SIG-M5 (cell line): Measurements from ENCODE around the gene METTL13.
"Not testable (repeated sequence)": the region's sequence is repeated elsewhere in the genome, so short reads cannot be mapped to it uniquely, and the experiment has no call there.

Experiments used
- DNase-seq: peaks from one replicate; lab custom pipeline; 2025; lab: John Stamatoyannopoulos, UW

The METTL13 gene

DNA sequence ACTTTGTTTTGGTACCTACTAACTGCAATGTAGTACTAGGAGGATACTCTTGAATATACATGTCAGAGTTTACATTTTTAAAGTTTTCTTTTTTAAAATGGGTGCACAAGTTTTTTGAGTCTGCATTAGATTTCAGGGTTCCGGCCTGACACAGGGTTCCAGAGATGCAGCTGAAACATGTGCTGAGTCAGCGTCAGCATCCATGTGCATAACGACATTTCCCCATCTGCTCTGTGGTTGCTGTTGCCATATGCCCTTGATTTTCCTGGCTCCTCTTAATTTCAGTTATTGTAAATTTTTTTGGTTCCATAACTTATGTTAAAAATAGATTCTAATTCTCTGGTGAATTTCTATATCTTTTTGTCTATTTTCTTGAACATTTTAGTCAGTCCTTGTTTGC is 12.3 kb upstream of the METTL13 start:
- no peak for DNase-seq

- no peak for DNase-seq
These were observed 11.7 kb upstream of the METTL13 start for GRCh38 chr1:171769754-171770153.

DNA sequence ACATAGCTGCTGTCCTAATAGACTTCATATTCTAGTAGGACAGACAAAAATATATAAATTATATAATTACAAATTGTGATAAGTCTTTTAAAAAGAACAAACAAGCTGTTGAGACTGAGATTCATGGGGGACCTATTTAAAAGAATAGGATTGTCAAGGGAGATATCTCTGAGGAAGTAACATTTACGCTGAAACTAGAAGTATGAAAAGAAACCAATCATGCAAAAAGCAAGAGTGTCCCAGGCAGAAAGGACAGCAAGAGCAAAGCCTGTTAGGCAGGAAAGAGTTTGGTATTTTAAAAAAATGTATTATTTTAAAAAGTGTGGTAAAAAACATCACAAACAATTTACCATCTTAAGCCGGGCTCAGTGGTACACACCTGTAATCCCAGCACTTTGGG is 9.1 kb upstream of the METTL13 start:
- no peak for DNase-seq

GRCh38 chr1:171780583-171781175 is 781 bp upstream of the METTL13 start:
- no peak for DNase-seq

GRCh38 chr1:171783816-171784530 is 2.5 kb downstream of the METTL13 start:
- no peak for DNase-seq

GRCh38 chr1:171784784-171785183 is 3.3 kb downstream of the METTL13 start:
- no peak for DNase-seq

DNA sequence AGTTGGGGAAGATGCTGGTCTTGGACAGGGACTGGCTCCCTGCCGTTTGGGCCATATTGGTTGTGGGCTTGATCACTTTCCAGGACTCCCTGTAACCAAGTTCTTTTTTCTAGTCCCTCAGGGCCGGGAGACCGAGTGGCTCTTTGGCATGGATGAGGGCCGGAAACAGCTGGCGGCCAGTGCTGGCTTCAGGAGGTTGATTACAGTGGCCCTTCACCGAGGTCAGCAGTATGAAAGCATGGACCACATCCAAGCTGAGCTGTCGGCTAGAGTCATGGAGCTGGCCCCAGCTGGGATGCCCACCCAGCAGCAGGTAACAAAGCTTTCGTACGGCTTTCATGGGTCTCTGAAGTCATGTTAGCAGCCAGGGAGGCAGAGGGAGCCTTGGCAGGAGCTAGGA is 4.3 kb downstream of the METTL13 start:
- no peak for DNase-seq

DNA sequence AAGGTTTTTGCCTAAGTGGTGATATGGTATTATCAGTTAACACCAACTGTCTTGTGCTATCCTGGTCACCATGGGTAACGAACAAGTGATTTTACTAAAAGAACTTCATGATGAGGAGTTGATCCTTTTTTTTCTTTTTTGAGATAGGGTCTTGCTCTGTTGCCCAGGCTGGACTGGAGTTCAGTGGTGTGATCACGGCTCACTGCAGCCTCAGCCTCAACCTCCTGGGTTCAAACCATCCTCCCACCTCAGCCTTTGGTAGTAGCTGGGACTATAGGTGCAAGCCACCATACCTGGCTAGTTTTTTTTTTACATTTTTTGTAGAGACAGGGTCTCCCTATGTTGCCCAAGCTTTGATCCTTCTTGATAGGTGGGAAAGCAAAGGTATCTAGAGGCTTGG is 5.1 kb downstream of the METTL13 start:
- DNase-seq = no peak

DNA sequence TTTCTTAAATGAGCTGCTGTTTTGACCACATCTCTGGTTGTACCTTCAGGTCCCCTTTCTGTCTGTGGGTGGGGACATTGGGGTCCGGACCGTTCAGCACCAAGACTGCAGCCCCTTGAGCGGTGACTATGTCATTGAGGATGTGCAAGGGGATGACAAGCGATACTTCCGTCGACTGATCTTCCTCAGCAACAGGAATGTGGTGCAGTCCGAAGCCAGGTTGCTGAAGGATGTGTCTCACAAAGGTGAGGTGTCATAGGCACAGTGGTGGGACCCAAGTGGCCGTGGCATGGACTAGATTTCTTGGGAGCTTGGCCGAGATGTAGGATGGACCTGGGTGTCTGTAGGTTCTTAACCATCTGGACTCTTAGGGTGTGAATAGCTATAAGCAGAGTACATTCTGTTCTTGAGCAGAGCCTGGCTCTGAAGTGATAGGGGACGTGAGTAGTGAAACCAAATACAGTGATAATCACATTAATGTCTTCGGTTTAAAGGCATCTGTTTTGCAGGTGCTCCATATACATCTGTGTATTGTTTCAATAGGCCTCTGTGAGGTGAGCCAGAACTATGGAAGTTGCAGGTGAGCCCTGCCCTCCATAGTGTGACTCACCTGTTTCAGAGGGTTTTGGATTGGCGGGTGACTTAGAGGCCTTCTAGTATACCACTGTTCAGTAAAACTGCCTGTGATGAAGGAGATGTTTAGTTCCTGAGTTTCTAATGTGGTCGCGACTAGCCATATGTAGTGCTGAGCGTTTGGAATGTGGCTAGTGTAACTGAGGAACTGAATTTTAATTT is 6.4 kb downstream of the METTL13 start:
- no peak for DNase-seq

GRCh38 chr1:171788696-171789095 is 7.2 kb downstream of the METTL13 start:
- no peak for DNase-seq

DNA sequence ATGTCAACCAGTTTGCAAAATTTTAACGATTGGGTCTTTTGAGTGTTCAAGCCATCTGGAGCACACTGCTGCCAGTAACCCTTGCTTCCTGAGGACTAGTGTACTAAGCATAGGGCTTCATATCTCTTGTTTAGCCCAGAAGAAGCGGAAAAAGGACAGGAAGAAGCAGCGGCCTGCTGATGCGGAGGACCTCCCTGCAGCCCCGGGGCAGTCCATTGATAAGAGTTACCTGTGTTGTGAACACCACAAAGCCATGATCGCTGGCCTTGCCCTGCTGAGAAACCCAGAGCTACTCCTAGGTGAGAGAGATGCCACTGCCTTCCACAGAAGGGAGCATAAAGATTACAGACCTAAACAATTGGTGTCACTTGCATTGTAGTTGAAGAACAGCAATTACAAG is 8.9 kb downstream of the METTL13 start:
- no peak for DNase-seq

DNA sequence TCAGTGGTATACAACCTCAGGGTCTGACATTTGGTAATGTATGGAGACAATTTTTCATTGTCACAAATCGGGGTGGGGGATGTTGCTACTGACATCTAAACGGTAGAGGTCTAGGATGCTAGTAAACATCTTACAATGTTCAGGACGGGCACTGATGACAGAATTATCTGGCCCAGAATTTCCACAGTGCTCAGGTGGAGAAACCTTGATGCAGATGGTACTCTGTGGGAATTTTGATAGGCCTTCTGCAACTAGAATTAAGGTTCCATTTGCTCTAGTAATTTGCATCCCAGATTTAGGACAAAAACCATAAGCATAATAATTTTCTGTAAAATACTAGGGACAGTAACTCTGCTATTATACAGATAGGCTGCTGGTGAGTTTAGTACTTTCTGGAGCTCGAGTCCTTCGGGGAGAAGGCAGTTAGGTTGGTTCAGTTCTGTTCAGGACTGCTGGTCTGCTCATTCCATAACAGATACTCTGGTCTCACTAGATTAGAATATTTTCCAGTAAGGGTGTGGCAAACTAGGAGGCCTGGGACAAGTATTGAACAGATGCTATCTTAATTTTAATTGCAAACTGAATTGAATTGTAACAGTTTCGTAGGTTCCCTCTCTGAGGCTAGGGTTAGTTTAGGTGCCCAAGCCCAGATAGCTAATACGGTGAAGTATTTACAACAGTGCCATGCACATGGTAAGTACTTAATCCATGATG is 11.4 kb downstream of the METTL13 start:
- DNase-seq = no peak

GRCh38 chr1:171793636-171794035 is 12.2 kb downstream of the METTL13 start:
- DNase-seq = no peak

- no peak for DNase-seq
These were observed 12.6 kb downstream of the METTL13 start for GRCh38 chr1:171794085-171794484.

DNA sequence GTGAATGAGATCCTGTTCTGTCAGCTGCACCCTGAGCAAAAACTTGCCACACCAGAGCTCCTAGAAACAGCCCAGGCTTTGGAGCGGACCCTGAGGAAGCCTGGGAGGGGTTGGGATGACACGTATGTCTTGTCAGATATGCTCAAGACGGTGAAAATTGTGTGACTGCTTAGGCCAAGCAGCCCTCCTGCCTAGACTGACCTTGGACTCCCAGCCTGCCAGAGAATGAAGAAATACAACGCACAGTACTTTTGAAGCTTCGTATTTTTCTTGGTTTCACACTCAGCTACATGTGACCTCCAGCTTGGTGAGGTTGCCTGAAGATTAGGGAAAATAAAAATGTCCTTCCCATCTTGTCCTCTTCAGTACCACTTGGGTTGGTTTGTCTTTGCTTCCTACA is 15.1 kb downstream of the METTL13 start:
- DNase-seq = no peak

DNA sequence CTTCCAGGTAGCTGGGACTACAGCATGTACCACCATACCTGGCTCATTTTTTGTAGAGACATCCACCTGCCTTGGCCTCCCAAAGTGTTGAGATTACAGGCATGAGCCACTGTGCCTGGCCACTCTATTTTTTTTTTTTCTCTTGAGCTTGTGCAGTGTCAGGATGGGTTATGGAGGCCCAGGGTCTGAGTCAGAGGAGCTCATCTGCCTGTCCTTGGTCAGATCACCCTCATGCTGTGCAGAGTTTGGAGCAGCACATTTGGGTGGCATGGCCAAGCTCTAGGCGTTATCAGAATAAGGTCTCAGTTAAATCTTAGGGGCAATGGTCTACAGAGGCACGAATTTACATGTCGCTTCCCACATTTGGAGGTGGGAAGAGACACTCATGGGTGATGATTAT is 16.9 kb downstream of the METTL13 start:
- DNase-seq = no peak

DNA sequence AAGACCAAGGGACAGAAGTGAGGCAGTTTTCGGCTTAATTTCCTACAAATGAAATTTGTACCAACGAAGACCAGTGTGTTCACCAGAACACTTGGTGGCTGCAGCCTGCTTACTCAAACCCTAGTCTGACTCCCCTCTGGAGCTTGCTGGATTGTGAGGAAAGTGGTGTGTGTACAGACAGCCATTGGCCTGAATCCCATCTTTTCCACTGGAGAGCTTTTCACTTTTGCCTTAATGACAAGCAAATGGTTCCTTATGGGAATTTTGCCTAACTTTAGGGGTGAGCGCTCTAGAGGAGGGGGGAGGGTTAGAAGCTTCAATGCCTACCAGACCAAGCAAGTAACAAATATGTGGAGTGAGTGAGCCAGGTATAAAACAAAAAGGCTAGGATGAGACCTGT is 17.3 kb downstream of the METTL13 start:
- DNase-seq = no peak

GRCh38 chr1:171799166-171799565 is 17.7 kb downstream of the METTL13 start:
- no peak for DNase-seq

GRCh38 chr1:171799698-171800097 is 18.2 kb downstream of the METTL13 start:
- not testable (repeated sequence) for DNase-seq

- no peak for DNase-seq
These were observed 18.9 kb downstream of the METTL13 start for GRCh38 chr1:171800342-171800741.

DNA sequence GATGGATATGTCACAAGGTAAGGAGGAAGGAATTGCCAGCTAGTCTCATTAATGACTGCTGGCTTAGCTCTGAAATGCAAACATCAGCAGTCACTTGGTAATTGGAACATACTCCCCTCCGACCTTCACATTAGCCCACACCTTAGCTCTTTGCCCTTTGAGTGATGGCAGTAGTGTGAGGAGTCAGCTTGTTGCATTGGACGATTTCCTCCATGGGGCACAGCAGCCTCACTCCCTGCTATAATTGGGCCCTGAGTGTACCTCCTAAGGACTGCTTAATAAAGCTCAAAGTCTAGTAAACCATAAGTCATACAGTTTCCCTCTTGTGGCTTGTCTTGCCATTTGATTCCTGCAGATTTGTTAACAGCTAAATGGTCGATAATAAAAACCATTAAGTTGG is 19.4 kb downstream of the METTL13 start:
- no peak for DNase-seq

GRCh38 chr1:171801487-171801891 is 20.0 kb downstream of the METTL13 start:
- no peak for DNase-seq

DNA sequence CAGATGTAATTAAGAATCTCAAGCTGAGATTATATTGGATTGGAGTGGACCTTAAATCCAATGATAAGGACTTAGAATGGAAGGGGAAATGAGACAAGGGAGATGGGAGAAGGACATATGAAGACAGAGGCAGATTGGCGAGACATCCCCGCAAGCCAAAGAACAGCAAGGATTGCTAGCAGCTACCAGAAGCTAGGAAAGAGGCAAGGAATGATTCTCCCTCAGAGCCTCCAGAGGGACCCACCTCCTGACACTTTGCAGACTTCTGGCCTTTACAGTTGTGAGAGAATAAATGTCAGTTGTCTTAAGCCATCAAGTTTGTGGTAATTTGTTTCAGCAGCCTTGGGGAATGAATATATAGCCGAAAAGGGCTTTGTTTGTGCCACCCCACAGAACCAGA is 20.7 kb downstream of the METTL13 start:
- no peak for DNase-seq
